ENCODE results near the gene ISOC2. TPM values are rescaled to one million over a fixed set of nuclear protein-coding genes. Genes with fewer than 3 reads are reported as not detected.

ISOC2 gene
- total and polyA plus RNA-seq, 9 of the 15 experiments (the other 6 are each of a cell fraction or from before 2014, with no cell fraction given) = 1.2 to 229 (median 58.3) TPM

DNA sequence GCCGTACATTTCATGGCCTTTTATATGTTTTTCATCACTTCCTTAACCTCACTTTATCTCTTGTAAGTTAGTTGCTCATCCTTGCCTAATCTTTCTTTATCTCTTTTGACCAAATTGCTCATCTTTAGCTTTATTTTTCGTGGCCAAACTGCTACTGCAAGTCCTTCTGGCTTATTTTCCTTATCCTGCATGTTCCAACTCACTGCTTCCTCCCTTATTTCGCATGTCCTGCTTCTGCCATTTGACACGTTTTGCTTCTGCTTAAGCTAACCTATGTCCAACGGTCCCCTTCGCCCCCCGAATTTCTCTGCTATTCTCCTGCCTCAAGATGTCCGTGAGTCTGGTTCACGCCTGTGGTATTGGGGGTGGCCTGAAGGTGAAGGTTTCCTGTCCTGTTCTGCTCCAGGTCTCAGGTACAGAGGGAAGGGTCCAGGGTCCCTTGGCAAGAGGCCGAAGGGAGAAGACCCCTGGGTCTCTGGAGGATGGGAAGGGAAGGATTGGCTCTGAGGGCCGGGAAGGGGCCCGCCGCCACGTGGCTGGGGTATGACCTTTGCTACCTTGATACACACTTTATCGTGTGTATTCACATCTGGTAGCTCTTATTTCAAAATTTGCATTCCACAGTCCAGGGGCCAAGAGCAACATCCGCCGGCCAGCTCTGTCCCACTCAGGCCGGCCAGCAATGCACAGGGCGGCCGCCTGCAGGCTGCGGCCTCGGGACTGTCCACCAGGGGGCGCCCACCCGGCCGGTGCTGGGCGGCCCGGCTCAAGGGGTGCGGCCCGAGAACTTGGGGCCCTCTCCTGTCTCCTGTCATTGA is 6.0 kb upstream of the ISOC2 start (continued):
- TF ChIP-seq, protein P1, sequence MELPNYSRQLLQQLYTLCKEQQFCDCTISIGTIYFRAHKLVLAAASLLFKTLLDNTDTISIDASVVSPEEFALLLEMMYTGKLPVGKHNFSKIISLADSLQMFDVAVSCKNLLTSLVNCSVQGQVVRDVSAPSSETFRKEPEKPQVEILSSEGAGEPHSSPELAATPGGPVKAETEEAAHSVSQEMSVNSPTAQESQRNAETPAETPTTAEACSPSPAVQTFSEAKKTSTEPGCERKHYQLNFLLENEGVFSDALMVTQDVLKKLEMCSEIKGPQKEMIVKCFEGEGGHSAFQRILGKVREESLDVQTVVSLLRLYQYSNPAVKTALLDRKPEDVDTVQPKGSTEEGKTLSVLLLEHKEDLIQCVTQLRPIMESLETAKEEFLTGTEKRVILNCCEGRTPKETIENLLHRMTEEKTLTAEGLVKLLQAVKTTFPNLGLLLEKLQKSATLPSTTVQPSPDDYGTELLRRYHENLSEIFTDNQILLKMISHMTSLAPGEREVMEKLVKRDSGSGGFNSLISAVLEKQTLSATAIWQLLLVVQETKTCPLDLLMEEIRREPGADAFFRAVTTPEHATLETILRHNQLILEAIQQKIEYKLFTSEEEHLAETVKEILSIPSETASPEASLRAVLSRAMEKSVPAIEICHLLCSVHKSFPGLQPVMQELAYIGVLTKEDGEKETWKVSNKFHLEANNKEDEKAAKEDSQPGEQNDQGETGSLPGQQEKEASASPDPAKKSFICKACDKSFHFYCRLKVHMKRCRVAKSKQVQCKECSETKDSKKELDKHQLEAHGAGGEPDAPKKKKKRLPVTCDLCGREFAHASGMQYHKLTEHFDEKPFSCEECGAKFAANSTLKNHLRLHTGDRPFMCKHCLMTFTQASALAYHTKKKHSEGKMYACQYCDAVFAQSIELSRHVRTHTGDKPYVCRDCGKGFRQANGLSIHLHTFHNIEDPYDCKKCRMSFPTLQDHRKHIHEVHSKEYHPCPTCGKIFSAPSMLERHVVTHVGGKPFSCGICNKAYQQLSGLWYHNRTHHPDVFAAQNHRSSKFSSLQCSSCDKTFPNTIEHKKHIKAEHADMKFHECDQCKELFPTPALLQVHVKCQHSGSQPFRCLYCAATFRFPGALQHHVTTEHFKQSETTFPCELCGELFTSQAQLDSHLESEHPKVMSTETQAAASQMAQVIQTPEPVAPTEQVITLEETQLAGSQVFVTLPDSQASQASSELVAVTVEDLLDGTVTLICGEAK (IDR thresholded peaks at IDR 0.05) = peak; percentile 61
- TF ChIP-seq, protein P1 (CRISPR knock-in tag; IDR thresholded peaks at IDR 0.05) = no peak
- TF ChIP-seq RBFOX2 (IDR thresholded peaks at IDR 0.05; ENCODE audit: low read depth, low read length) (peak; percentile 92), ZNF274 (IDR thresholded peaks at IDR 0.05; ENCODE audit: borderline replicate concordance, low read depth, low read length) (no peak), GATA2 (CRISPR knock-in tag; IDR thresholded peaks at IDR 0.05) (peak; percentile 81), XRCC4 (IDR thresholded peaks at IDR 0.05; ENCODE audit: extremely low read depth, insufficient read depth, insufficient read length) (no peak), BHLHE40 (IDR thresholded peaks at IDR 0.05; ENCODE audit: low read length) (no peak), STAG1 (CRISPR knock-in tag; IDR thresholded peaks at IDR 0.05; ENCODE audit: borderline replicate concordance) (no peak), CBFA2T2 (conservative IDR thresholded peaks at IDR 0.05) (peak; percentile 89)
- TF ChIP-seq, protein P2, sequence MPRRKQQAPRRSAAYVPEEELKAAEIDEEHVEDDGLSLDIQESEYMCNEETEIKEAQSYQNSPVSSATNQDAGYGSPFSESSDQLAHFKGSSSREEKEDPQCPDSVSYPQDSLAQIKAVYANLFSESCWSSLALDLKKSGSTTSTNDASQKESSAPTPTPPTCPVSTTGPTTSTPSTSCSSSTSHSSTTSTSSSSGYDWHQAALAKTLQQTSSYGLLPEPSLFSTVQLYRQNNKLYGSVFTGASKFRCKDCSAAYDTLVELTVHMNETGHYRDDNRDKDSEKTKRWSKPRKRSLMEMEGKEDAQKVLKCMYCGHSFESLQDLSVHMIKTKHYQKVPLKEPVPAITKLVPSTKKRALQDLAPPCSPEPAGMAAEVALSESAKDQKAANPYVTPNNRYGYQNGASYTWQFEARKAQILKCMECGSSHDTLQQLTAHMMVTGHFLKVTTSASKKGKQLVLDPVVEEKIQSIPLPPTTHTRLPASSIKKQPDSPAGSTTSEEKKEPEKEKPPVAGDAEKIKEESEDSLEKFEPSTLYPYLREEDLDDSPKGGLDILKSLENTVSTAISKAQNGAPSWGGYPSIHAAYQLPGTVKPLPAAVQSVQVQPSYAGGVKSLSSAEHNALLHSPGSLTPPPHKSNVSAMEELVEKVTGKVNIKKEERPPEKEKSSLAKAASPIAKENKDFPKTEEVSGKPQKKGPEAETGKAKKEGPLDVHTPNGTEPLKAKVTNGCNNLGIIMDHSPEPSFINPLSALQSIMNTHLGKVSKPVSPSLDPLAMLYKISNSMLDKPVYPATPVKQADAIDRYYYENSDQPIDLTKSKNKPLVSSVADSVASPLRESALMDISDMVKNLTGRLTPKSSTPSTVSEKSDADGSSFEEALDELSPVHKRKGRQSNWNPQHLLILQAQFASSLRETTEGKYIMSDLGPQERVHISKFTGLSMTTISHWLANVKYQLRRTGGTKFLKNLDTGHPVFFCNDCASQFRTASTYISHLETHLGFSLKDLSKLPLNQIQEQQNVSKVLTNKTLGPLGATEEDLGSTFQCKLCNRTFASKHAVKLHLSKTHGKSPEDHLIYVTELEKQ (CRISPR knock-in tag; IDR thresholded peaks at IDR 0.05) = no peak
- TF ChIP-seq, protein P3, sequence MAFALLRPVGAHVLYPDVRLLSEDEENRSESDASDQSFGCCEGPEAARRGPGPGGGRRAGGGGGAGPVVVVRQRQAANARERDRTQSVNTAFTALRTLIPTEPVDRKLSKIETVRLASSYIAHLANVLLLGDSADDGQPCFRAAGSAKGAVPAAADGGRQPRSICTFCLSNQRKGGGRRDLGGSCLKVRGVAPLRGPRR (CRISPR knock-in tag; IDR thresholded peaks at IDR 0.05) = no peak
- TF ChIP-seq, protein P4, sequence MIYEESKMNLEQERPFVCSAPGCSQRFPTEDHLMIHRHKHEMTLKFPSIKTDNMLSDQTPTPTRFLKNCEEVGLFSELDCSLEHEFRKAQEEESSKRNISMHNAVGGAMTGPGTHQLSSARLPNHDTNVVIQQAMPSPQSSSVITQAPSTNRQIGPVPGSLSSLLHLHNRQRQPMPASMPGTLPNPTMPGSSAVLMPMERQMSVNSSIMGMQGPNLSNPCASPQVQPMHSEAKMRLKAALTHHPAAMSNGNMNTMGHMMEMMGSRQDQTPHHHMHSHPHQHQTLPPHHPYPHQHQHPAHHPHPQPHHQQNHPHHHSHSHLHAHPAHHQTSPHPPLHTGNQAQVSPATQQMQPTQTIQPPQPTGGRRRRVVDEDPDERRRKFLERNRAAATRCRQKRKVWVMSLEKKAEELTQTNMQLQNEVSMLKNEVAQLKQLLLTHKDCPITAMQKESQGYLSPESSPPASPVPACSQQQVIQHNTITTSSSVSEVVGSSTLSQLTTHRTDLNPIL (CRISPR knock-in tag; IDR thresholded peaks at IDR 0.05) = no peak
